T-cell (primary cell): ENCODE data around the gene RGL1. TPM values are rescaled to one million over a fixed set of nuclear protein-coding genes. Genes with fewer than 3 reads are reported as not detected.

Source experiments
- ATAC-seq, 4 experiments: fragments of 200-7000 bp in 3 of 4; fragments of 150-1000 bp in 1 of 4; cut with Tn5 transposase; replicated peaks in 1 of 4; 1 replicate in 3 of 4; 2 replicates in 1 of 4; pipeline ENCODE4 v1.10.0; 2021; ENCODE audit warnings: moderate library complexity in 3 of 4, mild to moderate bottlenecking in 2 of 4, moderate number of reproducible peaks in 1 of 4
- CTCF ChIA-PET, 2 donors: fragments of 300-600 bp; sonication (Branson Sonifier 250); formaldehyde crosslinking; loops; one replicate each; lab custom pipeline; 2022; ENCODE audit warnings: antibody characterized with exemption in 2 of 2; lab: Charles Lee
- POLR2A ChIA-PET, 2 donors: fragments of 300-600 bp; sonication (Branson Sonifier 250); formaldehyde crosslinking; loops; one replicate each; lab custom pipeline; 2022; ENCODE audit warnings: antibody characterized with exemption in 2 of 2; lab: Charles Lee
- DNase-seq, 35 experiments: peaks; one replicate each; pipeline versions ENCODE4 v3.0.0 to v3.0.0-alpha.2; 2013 to 2023
- H3K27ac ChIP-seq: one replicate; pipeline ENCODE4 v1.5.1; 2013; ENCODE audit warnings: low read length
- H3K27me3 ChIP-seq, 2 experiments: replicated peaks in 1 of 2; 1 replicate in 1 of 2; 2 replicates in 1 of 2; pipeline versions ENCODE4 v1.6.1 to v1.7.0; 2013; ENCODE audit warnings: low read length in 1 of 2, mixed read lengths in 1 of 2; ENCODE audit not compliant: control insufficient read depth in 2 of 2, insufficient read depth in 2 of 2; ENCODE audit errors: extremely low read depth in 1 of 2
- H3K36me3 ChIP-seq, 2 donors: 1 replicate in 1 of 2; 2 replicates in 1 of 2; pipeline versions ENCODE4 v1.6.1 to v1.7.0; 2013; ENCODE audit warnings: low read length in 1 of 2; ENCODE audit not compliant: control insufficient read depth in 2 of 2, insufficient read depth in 1 of 2; ENCODE audit errors: extremely low read depth in 1 of 2
- H3K4me1 ChIP-seq, 2 experiments: 1 replicate in 1 of 2; 2 replicates in 1 of 2; pipeline versions ENCODE4 v1.6.1 to v1.7.0; 2013; ENCODE audit warnings: low read length in 2 of 2, mixed read lengths in 1 of 2; ENCODE audit not compliant: insufficient read depth in 2 of 2, control insufficient read depth in 1 of 2; ENCODE audit errors: extremely low read depth in 1 of 2
- H3K4me3 ChIP-seq, 2 donors: 1 replicate in 1 of 2; 2 replicates in 1 of 2; pipeline versions ENCODE4 v1.5.1 to v1.7.0; 2013; ENCODE audit warnings: mild to moderate bottlenecking in 2 of 2, low read length in 1 of 2, moderate library complexity in 1 of 2; ENCODE audit not compliant: control insufficient read depth in 1 of 2; ENCODE audit errors: extremely low read depth in 1 of 2
- H3K9me3 ChIP-seq: 2 replicates; pipeline ENCODE4 v1.7.0; 2013
- H3K27ac Mint-ChIP-seq, 2 donors: one replicate each; pipeline ENCODE4 v1.8.0; 2020 to 2021; ENCODE audit warnings: mild to moderate bottlenecking in 2 of 2, mixed read lengths in 2 of 2
- H3K27me3 Mint-ChIP-seq, 2 donors: one replicate each; pipeline ENCODE4 v1.8.0; 2021 to 2022; ENCODE audit warnings: mixed read lengths in 2 of 2
- H3K36me3 Mint-ChIP-seq: one replicate; pipeline ENCODE4 v1.8.0; 2021; ENCODE audit warnings: mixed read lengths
- H3K4me1 Mint-ChIP-seq, 3 donors: one replicate each; pipeline ENCODE4 v1.8.0; 2020 to 2022; ENCODE audit warnings: mixed read lengths in 3 of 3, mild to moderate bottlenecking in 1 of 3
- H3K4me3 Mint-ChIP-seq, 3 donors: one replicate each; pipeline ENCODE4 v1.8.0; 2020 to 2022; ENCODE audit warnings: mild to moderate bottlenecking in 3 of 3, mixed read lengths in 3 of 3, moderate library complexity in 3 of 3
- H3K9me3 Mint-ChIP-seq, 3 donors: one replicate each; pipeline ENCODE4 v1.8.0; 2020 to 2022; ENCODE audit warnings: mixed read lengths in 3 of 3
- WGBS: methylation state at CpG from one replicate; pipeline ENCODE4 v1.1.5; 2013; ENCODE audit warnings: missing lambda C conversion rate; ENCODE audit not compliant: insufficient coverage; 5-methylcytosine and 5-hydroxymethylcytosine counted together
- total RNA-seq, 35 experiments: library from RNA in 6 of 35; stranded (reverse) in 6 of 35; fragments of 120-200 nt in 1 of 35; gene quantifications; one replicate each; pipeline versions ENCODE4 v1.2.1 to v1.2.4 and lab custom pipeline; 2013 to 2026

The RGL1 gene
- total RNA-seq, 5 donors from 2014 or later (not counting 1 experiment from before 2014, with no cell fraction given) = 1.7 to 3.3 (median 2.3) TPM

DNA sequence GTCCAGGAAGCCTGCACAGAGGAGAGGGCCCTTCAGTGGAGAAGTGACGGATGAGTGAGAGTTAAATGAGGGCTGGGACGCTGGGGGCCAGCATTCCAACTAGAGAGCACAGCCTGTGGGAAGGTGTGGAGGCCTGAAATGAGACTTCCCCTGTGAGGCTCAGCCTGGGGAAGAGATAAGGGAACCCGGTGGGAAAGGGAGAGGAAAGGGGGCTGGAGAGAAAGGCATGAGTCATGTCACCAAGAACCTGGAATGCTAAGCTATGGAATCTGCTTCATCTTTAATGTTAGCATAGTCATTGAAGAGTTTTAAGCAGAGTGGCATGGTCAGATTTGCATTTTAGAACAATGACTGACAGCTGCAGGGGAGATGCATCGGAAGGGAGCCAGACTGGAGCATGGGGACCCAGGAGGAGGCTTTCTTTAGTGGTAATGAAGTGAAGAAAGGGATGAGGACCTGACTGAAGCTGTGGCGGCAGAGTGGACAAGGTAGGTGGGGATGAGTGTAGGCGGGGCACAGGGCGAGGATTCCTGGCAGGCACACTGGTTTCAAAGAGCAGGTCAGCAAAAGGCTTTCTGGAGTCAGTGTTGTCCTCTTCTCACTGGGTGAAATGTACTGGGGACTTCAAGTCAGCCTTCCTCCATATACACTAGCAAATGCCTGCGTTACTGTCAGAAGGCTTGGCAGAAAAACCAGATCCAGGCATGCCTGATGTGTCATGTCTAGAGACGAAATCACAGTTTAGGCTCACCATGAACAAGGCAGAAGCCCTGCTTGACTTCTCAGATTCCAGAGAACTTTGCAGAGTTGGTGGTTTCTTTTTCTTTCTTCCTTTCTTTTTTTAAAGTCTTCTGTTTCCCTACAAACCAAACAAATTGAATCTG lies 8.0 kb downstream of the RGL1 start:
- H3K27ac ChIP-seq = no peak overlapping the region
- DNase-seq = no peak
- no peaks in the 10 kb centered on the region for H3K4me1 Mint-ChIP-seq
- H3K4me3 ChIP-seq = no peak overlapping the region
- no peaks in the 10 kb centered on the region for H3K27me3 ChIP-seq
- ChIA-PET CTCF (interaction anchor here in 1 of 2 donors (0.6 kb wide), 1 partner anchor 564 kb away, joined by 3 read pairs; no protein-coding TSS in a partner anchor), POLR2A (no interaction called here)
- H3K36me3 ChIP-seq = no peaks in the 10 kb centered on the region
- no peaks in the 10 kb centered on the region for H3K9me3 ChIP-seq
- no peaks in the 10 kb centered on the region for H3K9me3 Mint-ChIP-seq
- no peak for ATAC-seq
- H3K4me1 ChIP-seq = no peaks in the 10 kb centered on the region
- H3K36me3 Mint-ChIP-seq = peaks cover 5% of the 10 kb centered on the region
- H3K27me3 Mint-ChIP-seq = peaks cover 4 to 12% of the 10 kb centered on the region in 2 donors
- 94% methylated on average over 9 of the region's 9 CpGs for WGBS
- H3K4me3 Mint-ChIP-seq = no peak overlapping the region
- no peak overlapping the region for H3K27ac Mint-ChIP-seq

DNA sequence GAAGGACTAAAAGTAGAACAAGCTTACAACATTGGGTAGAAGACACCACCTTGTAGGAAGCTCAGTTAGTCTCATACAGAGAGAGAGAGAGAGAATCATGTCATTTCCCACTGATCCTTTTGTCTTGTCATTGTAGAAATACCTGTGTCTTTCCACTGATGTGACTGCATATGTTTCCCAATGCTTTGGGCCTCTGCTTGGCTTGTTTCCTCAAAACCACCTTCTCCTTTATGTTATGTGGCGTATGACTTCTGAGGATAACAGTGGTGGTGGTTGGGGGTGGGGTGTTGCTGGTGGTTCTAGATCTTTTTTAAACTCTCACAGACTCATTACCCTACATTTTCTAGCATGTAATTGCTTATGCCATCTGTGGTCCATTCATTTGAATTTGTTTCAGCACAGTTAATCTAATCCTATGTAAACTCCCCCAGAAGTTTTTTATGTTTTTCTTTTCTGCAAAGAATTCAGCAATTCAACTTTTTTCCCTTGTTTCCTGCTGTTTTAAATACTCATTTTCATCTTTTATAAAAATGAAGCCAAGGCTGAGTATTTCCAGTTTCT lies 9.3 kb downstream of the RGL1 start:
- POLR2A ChIA-PET = no interaction called here

DNA sequence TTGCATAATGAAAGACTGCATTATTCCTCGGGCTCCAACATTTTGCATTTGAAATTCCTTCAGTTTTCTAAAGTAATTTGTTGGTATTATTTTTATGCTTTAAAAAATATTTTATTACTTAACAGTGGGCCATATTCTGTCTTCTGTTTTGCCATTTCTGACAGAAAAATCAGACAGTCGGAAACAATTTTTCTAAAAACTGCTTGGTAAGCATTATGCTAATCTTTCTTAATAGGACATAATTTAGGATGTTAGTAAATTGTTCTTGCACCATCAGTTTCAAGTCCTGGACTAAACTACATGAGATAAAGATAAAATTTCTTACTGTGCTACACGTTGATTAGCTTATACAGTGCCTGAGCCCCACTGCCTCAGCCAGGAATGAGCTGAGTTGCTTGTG lies 11.2 kb downstream of the RGL1 start:
- no peak overlapping the region for H3K4me3 Mint-ChIP-seq
- Histone ChIP-seq H3K36me3 (no peaks in the 10 kb centered on the region), H3K4me1 (no peaks in the 10 kb centered on the region), H3K9me3 (no peaks in the 10 kb centered on the region), H3K27ac (no peak overlapping the region), H3K27me3 (peaks cover 0 to 3% of the 10 kb centered on the region in 2 experiments), H3K4me3 (no peak overlapping the region)
- no peak overlapping the region for H3K27ac Mint-ChIP-seq
- no peaks in the 10 kb centered on the region for H3K4me1 Mint-ChIP-seq
- ChIA-PET POLR2A (no interaction called here), CTCF (no interaction called here)
- ATAC-seq (no peak), DNase-seq (no peak)
- no peaks in the 10 kb centered on the region for H3K36me3 Mint-ChIP-seq
- H3K27me3 Mint-ChIP-seq = no peaks in the 10 kb centered on the region
- no peaks in the 10 kb centered on the region for H3K9me3 Mint-ChIP-seq
- WGBS = no CpG with 5 or more reads among the region's 3 CpGs

More for the DNA sequence above, 9.3 kb downstream of the RGL1 start:
- ATAC-seq (no peak), DNase-seq (no peak)
- Histone ChIP-seq H3K4me3 (no peak overlapping the region), H3K27me3 (no peaks in the 10 kb centered on the region), H3K4me1 (no peaks in the 10 kb centered on the region), H3K27ac (no peak overlapping the region), H3K36me3 (no peaks in the 10 kb centered on the region), H3K9me3 (no peaks in the 10 kb centered on the region)
- Mint-ChIP-seq H3K4me1 (no peaks in the 10 kb centered on the region), H3K27ac (no peak overlapping the region), H3K9me3 (no peaks in the 10 kb centered on the region), H3K27me3 (peaks cover 0 to 8% of the 10 kb centered on the region in 2 donors), H3K4me3 (no peak overlapping the region), H3K36me3 (no peaks in the 10 kb centered on the region)
- no CpG with 5 or more reads among the region's 1 CpG for WGBS
- CTCF ChIA-PET = interaction anchor here (0.6 to 0.7 kb wide), 3 partner anchors 102 to 1992 kb away, joined by 3 read pairs; no protein-coding TSS in a partner anchor

DNA sequence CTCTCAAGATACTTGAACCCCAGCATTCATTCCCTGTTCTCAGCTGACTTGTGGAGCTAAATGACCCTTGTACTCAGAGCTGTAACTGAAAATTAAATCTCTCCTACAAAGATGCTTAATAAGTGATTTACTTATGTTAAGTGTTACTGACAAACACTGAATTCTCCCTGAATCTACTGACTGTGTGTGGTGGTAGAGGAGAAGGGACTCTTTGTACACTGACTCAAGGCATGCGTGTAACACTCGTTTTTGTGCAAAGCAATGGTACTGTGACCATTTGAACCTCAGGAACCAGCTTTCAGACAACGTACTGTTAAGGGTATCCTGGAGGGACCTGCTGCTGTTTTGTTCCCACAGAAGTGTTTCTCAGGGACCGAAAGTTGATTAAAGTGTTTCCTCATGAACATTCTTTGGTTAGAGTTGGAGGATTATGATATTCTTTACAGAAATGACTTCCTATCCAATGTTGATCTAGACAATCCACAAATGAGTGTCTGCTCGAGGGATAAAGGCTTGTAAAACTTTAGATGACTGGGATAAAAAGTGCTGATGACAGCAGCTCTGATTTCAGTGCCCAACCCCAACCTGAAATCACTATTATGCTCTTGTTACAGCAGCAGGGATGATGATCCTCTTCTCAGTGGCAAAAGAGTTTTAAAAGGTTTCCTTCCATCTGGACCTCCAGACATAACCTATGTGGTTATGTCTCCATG lies 12.8 kb downstream of the RGL1 start:
- Mint-ChIP-seq H3K27me3 (no peaks in the 10 kb centered on the region), H3K4me1 (no peaks in the 10 kb centered on the region), H3K27ac (no peak overlapping the region), H3K36me3 (no peaks in the 10 kb centered on the region), H3K4me3 (no peak overlapping the region), H3K9me3 (no peaks in the 10 kb centered on the region)
- Histone ChIP-seq H3K9me3 (no peaks in the 10 kb centered on the region), H3K4me1 (no peaks in the 10 kb centered on the region), H3K27ac (no peak overlapping the region), H3K27me3 (peaks cover 0 to 3% of the 10 kb centered on the region in 2 experiments), H3K36me3 (no peaks in the 10 kb centered on the region), H3K4me3 (no peak overlapping the region)
- ChIA-PET CTCF (interaction anchor here in 1 of 2 donors (0.5 to 0.6 kb wide), 2 partner anchors 19 to 544 kb away, joined by 3 read pairs; no protein-coding TSS in a partner anchor), POLR2A (interaction anchor here in 1 of 2 donors (0.6 kb wide), 1 partner anchor 8 kb away, joined by 3 read pairs; no protein-coding TSS in a partner anchor)
- 66% methylated on average over 3 of the region's 5 CpGs for WGBS
- no peak for ATAC-seq
- no peak for DNase-seq

DNA sequence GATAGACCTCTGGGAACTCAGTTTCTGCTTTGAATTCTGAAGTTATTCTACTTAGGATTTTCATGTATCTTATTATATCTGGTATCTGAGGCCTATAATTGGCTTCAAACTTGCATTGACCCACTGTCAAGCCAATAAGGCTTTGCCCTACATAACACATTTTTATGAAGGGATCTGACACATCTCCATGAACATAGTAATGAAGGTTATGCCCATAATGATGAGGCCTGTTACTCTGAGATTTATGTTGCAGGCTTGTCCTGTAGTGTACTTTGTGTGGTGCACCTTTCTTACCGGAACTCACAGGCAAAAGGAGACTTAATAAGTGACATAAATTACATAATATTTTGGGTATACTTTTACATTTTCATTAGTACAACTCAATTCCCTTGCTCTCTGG lies 14.1 kb downstream of the RGL1 start:
- H3K27me3 Mint-ChIP-seq = no peaks in the 10 kb centered on the region
- H3K27me3 ChIP-seq = peaks cover 0 to 3% of the 10 kb centered on the region in 2 experiments
- no peaks in the 10 kb centered on the region for H3K36me3 Mint-ChIP-seq
- H3K4me1 ChIP-seq = no peaks in the 10 kb centered on the region
- WGBS = no CpG with 5 or more reads among the region's 1 CpG
- no peak overlapping the region for H3K27ac ChIP-seq
- no peak overlapping the region for H3K4me3 ChIP-seq
- H3K9me3 Mint-ChIP-seq = no peaks in the 10 kb centered on the region
- H3K4me3 Mint-ChIP-seq = no peak overlapping the region
- H3K36me3 ChIP-seq = no peaks in the 10 kb centered on the region
- H3K4me1 Mint-ChIP-seq = no peaks in the 10 kb centered on the region
- H3K27ac Mint-ChIP-seq = no peak overlapping the region
- DNase-seq (no peak), ATAC-seq (no peak)
- ChIA-PET POLR2A (no interaction called here), CTCF (no interaction called here)
- no peaks in the 10 kb centered on the region for H3K9me3 ChIP-seq

DNA sequence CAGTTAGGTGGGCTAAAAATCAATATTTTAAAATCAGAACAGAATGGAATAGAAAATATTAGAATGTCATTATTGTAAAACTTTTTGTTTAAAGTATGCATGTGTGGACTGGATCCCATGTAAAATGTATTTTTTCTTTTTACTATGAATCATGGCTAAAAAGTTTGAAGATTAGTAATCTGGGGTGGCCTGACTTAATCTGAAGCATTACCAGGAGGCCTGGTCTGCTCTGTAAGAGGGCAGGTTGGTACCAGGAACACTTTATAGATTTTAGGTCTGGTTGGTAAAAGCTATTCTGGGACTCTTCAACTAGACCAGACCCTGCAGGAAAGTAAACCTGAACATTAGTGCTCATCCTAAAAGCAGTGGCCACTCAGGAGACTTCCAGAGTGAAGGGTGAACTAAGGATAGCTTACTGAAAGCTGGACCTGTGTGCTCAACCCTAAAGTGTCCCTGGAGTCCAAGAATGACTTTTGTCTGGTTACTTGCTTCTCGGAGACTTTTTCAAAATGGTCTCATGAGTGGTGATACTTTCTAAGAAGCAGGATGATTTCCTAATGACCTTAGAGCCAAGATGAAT lies 16.5 kb downstream of the RGL1 start:
- DNase-seq = no peak
- H3K36me3 ChIP-seq = no peaks in the 10 kb centered on the region
- H3K27ac Mint-ChIP-seq = no peak overlapping the region
- H3K9me3 Mint-ChIP-seq = no peaks in the 10 kb centered on the region
- ATAC-seq = no peak
- H3K4me3 Mint-ChIP-seq = no peak overlapping the region
- ChIA-PET POLR2A (interaction anchor here in 1 of 2 donors (0.6 kb wide), 1 partner anchor 148 kb away, joined by 3 read pairs; no protein-coding TSS in a partner anchor), CTCF (no interaction called here)
- H3K4me1 ChIP-seq = no peaks in the 10 kb centered on the region
- H3K4me3 ChIP-seq = no peak overlapping the region
- 100% methylated on average over 1 of the region's 1 CpG for WGBS
- H3K4me1 Mint-ChIP-seq = no peaks in the 10 kb centered on the region
- H3K27me3 Mint-ChIP-seq = no peaks in the 10 kb centered on the region
- H3K27ac ChIP-seq = no peak overlapping the region
- no peaks in the 10 kb centered on the region for H3K9me3 ChIP-seq
- H3K36me3 Mint-ChIP-seq = no peaks in the 10 kb centered on the region
- H3K27me3 ChIP-seq = peaks cover 0 to 3% of the 10 kb centered on the region in 2 experiments
